SW 1271 (cell line): Measurements from ENCODE around the gene PTPN5.
"Not testable (repeated sequence)": the region's sequence is repeated elsewhere in the genome, so short reads cannot be mapped to it uniquely, and the experiment has no call there.

Experiments used
- DNase-seq, 2 experiments: peaks; one replicate each; lab custom pipeline; 2025; lab: John Stamatoyannopoulos, UW

PTPN5 gene

DNA sequence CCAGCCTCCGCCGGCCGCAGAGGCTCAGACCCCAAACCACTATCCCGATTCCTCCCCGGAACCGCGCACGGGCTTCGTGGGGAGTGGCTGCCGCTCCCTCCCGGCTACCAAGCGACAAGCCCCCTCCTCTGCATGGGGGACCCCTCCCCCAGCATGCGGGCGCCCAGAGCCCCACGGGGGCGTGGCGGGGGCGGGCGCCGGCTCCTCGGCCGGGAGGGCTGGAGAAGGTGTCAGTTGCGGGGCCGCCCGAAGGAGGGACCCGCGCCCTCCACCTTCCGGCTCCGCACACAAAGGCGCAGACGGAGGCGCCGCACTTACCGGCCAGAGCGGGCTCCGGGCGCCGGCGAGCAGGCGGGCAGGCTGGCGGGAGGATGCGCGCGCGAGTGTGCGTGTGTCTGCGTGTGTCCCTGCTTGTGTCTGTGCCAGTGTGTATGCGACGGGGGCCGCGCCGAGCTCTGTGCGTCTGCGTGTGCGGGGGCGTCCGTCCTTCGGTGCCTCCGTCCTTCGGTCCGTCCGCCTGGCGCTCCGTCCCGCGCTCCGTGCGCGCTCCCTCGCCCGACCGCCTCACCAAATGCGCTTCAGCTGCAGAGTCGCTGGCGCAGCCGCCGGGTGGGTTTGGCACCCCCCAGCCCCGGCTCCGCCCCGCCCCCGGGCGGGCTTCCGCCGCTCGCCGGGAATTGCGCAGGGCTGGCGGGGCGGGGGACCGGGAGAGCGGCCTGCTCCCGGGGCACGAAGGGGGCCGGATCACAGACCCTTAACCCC is at the start of gene PTPN5:
Gene PTPN5 (minus strand): TSS at position 592 of the 762 bp plus-strand sequence. CDS start 19,840 bp downstream, outside the sequence.
- DNase-seq = no peak

DNA sequence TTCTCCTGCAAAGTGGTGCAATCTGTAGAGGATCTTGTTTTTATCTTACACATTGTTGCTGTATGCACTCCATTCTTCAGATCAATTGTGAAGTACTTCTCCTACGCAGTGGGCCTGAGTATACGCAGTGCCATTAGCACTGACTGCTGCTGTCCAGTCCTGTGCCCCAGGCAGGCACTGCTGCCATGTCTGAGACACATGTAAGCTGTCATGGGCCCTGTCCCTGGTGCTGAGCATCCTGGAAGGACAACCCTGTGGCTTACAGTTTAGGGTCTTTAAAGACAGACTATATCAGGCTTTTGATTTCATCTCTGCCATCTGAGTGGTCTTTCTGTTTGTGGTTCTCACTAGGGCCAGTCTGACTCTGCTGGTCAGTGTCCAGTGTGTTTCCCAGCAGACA is 44.8 kb upstream of the PTPN5 start:
- DNase-seq = no peak

DNA sequence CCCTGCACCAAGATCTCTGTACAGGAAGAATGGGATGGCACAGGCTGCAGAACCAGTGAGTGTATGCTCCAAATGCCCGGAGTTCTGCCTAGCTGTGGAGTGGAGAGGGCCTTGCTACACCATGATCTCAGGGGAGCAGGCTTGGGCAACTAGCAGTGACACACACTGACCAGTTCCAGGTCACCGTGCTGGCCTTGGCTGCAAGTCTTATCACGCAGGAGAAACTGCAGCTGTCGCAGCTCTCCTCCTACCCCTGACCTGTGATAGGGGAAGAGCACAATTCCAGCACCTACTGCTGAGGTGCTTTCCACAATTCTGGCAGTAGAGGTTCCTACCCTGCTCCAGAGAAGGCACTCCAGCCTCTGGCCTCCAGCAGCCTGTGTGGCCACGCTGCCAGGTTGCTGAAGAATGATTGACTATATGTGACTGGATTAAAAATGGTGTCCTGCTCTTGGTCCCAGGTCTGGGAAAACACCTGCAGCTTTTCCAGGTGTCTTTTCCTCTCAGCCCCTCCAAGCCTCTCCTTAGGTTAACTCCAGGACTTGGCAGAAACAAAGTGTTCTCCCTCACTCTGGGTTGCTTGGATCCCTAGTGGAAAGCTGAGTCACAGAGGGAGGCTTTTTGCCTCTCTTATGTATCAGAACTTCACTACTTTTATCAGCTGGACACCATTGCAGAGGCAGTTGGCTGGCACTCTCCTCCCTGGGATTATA is 43.3 kb upstream of the PTPN5 start:
- no peak for DNase-seq

DNA sequence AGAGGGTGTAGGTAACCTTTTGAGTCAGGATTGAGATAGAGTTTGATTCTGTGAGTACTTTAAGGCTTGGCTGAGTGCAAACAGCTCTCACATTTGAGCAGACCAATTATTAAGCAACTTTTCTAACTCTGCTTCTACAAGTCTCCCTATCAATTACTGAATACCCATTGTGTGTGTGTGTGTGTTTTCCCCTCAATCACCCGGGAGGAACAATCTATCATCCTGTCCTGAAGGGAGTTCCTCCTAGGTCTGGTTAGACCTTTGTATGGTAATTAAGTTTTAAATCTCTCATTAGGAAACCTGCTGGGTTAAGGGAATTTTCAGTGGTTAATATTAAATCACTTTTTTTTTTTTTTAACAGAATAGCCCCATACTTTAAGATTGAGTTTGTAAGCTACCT is 28.6 kb upstream of the PTPN5 start:
- DNase-seq = not testable (repeated sequence)

DNA sequence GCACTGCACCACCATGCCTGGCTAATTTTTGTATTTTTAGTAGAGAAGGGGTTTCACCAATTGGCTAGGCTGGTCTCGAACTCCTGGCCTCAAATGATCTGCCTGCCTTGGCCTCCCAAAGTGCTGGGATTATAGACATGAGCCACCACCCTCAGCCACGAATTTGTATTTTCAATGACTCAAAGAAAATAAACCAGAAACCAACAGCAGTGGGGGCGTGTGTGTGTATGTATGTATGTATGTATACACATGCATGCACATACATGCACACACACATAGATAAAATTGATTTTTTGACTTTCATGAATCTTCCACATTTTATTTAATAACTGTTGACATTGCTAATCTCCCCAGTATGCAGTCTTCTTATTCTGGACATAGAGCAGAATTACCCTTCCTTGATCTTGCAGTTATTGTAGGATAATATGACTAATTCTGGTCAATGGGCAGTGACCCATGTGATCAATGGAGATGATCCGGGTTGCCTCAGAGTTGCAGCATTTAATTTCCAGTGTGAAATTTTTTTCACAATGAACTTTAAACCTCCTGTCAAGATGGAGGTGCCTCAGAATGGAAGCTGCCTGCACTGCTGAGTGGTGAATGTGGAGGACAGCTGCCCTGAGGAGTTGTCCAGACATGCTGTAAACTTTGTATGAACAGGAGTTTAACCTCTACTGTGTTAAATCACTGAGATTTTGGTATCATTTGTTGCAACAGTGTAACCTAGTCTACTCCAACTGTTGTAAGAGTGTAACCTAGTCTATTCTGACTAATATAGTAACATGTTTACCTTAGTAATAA is 12.8 kb upstream of the PTPN5 start:
- no peak for DNase-seq

DNA sequence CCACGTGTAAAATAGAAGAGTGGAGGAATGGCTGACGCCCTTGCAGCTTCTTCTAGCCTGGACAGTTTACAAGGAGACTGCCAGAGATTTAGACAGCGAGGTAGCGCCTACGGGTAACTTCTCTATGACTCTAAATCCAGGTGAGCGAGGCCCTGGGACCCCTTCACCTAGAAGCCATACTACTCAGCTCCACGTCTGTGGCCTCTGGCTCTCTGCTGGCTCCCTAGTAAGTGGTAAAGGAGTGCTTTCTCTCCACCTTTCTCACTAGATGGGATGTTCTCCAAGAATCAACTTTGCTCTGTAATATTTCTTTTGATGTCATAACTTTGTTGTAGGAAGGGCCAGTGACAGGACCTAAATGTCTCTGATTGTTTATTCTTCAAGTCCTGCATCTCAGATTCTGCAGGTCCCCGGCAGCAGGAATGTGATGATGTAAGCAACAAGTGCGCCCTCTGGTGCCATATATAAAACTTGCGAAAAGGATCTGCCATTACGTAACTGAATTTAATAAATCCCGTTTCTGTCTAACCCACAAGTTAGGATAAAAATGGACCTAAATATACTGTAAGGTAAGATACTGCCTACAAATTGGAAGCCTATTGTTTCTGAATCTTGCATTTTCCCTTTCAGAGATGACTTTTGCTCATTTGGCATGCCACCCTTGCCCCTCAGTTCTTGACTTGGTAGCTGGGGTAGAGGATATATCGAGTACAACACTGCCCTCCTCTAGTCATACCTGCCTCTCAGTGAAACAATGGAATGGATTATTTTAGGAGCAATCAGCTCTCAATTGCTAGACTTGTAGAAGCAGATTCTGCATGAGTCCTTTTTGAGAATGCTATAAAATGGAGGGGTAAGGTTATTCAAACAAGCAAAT is 11.0 kb upstream of the PTPN5 start:
- DNase-seq = peak; percentile 39 to 65

DNA sequence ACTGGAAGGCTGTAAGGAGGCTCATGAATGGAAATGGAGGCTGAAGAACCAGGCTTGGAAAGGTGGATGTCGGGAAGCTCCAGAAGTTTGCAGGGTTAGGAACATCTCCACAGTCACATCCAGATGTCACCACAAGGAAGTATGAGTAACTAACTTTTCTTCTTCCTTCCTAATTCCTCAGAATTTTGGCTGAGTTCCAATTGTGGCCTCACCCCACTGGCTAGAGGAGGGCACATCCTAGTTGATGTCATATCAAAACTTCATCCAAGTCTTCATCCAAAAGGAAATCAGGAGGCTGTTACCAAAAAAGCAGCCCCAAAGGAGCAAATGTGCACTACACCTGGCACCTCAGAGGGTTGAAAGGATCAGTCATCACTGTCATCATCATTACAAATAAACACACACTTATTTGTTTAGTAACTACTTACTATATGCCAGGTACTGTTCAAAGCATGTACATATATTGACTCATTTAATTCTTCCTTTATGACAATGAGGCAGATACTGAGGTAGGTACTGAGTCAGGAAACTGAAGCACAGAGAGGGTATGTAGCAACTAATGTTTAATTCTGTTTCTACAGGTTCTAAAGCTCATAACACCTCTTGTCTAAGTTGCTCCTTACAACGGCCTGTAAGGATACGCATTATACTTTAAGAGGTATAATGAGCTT is 7.3 kb upstream of the PTPN5 start:
- no peak for DNase-seq

DNA sequence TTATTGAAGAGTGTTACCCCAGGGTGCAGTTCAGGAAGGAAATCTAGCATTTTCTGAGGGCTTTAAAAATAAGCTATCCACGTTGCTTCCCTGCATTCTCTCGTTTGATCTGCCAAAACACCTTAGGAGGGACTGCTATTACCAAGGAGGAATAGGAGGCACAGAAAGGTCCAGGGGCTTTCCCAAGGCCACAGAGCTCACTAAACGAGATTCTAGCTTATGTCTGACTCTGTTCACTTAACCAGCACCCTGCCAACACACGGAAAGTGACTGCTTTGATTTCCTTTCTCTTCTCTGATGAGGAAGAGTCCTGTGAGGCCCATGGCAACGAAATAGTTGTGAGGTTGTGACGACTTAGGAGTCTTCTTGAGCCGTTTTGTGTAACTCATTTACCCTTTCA is 3.4 kb upstream of the PTPN5 start:
- no peak for DNase-seq

DNA sequence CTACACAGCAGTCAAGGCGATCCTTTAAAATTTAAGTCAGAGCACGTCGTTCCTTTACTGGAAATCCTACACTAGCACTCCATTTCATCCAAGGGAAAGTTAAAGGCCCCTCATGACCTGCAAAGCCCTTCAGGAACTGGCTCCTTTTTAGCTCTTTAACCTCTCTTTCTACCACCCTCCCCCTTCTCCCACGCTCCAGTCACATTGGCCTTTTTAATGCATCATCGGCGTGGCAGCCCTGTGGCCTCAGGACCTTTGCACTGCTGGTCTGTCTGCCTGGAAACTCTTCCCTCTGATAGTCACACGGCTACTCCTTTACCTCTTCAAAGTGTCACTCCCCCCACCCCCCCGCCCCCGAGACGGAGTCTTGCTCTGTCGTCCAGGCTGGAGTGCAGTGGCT is 1.2 kb upstream of the PTPN5 start:
- no peak for DNase-seq

DNA sequence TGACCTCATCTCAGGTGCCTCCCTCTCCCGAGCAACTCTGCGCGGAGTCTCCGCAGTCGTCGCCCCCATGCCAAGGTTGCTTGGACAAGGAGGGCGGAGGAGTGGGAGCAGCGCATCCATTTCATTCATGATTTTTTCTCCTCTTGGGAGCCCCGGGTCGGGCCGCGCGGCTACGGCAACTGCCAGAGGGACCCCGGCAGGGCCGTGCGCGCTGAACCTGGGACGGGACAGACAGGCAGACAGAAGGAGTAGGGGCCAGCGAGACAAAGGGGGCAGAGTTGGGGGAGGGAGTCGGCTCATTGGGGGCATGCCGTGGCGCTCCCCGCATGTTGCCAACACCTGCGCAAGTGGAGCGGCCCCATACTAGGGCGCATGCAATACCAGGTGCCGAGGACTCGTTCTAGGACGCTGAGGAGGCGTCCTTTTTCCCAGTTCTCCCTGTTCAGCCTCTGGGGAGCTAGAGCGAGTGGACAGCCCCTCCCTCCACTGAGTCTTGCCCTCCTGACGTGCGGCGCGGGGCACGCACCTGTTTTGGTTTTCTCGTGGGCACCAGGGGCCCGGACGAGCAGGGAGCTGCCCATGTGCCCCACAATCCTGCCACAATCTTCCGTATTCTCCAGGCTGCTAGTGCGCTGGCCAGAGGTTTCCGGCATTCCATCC is 501 bp upstream of the PTPN5 start:
- DNase-seq = no peak

DNA sequence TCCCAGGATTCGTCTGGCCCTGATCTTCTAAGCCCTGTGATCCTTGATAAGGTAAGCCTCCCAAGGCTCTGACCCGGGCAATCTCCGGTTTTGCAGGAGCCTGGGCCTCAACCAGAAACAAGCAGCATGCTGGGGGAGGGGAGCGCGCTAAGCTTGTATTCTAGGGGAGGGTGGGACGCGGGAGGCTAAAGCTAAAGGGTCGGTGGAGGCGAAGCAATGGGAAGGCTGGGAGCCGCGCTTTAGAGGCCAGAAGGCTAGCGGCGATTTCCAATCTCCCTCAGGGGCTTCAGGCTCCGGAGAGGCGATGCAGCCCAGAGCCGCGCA is 753 bp downstream of the PTPN5 start:
- no peak for DNase-seq

DNA sequence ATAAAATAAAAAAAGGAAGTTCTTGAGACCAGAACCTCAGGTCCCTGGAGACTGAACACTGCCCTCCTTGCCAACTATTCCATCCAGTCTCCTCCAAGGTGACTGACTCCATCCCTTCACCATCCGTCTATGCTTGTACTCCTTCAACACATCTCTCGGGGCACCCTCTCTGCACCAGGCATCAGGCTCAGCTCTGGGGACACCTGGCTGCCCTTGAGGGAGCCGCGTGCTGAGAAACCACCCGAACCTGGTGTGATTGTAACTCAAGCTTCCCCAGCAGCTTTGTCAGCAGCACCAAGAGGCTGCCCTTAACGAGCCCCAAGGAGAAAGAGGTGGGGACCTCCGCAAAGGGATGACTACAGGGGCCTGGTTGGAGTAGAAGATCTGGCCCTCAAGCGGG is 1.7 kb downstream of the PTPN5 start:
- no peak for DNase-seq

DNA sequence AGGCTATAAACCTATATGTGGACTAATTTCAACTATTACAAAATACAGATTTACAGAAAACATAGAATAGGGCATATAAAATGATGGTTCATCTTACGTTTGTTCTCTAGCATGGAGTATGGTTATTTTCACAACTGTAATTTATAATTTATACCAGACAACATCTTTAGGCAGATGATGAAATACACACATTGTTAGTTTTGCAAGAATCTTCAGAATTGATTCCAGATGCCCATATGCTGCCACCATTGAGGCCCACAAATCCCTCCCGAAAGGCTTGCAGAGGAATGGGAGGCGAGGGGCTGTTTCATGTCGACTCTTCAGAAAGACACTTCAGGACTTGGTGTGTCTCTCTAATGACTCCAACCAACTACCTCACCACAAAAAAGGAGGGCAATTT is 6.2 kb downstream of the PTPN5 start:
- no peak for DNase-seq

DNA sequence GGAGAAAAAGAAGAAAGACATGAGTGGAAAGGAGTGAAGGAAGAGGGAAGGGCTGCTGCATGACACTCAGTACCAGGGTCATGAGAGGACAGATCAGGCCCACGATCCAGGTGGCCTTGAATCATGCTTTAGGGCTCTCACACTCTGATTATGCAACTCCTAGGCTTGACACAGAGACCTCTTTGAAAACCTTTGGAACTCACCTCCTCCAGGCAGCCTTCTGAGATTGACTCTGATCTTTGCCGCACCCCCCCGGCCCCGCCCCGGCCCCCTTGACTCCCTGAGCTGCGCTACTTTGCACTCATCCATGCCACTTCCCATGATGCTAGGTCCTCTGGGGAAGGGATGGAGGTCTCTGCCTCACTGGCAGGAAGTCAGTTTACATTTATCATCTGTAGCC is 10.7 kb downstream of the PTPN5 start:
- no peak for DNase-seq

DNA sequence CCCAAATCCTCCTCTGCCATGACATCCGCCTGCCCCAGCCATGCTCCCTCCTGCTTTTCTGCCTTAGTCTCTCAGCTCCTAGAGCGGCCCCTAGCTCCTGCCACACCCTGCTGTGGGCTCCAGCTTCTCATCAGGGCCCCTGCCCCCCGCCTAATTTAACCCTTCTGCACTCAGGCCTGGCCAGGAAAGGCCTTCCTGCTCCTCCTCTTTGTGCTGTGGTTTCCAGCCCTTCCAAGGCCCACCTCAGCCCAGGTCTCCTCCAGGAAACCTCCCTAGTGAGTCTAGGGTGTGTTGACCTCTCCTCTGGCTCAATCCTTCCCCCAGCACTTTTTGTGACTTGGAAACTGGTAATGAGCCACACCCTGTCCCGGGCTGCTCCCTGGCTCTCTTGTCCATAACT is 11.3 kb downstream of the PTPN5 start:
- DNase-seq = no peak

DNA sequence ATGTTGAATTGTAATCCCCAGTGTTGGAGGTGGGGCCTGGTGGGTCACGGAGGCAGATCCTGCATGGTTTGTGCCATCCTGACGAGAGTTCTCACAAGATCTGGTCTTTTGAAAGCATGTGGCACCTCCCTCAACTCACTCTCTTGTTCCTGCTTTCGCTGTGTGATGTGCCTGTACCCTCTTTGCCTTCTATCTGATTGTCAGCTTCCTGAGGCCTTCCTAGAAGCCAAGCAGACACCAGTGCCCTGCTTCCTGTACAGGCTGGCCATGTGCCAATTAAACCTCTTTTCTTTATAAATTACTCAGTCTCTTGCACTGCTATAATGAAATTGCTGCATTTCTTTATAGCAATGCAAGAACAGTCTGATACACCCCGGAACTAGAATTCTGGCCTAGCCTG is 13.1 kb downstream of the PTPN5 start:
- no peak for DNase-seq

DNA sequence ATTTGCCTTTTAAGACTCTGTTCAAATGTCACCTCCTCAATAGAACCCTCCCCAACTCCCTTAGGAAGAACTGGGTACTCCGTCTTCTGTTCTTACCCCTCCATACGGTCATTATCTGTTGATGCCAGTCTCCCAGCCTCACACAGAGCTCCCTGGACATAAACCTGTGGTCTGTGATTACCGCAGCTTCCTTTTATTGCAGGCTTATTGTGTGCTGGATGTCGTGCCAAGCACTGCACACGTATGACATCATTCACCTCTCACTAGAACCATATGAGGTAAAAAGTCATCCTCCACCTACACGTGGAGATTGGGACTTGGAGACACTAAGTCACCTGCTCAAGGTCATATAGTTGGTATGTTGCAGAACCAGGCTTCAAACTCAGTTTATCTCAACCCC is 15.3 kb downstream of the PTPN5 start:
- no peak for DNase-seq

DNA sequence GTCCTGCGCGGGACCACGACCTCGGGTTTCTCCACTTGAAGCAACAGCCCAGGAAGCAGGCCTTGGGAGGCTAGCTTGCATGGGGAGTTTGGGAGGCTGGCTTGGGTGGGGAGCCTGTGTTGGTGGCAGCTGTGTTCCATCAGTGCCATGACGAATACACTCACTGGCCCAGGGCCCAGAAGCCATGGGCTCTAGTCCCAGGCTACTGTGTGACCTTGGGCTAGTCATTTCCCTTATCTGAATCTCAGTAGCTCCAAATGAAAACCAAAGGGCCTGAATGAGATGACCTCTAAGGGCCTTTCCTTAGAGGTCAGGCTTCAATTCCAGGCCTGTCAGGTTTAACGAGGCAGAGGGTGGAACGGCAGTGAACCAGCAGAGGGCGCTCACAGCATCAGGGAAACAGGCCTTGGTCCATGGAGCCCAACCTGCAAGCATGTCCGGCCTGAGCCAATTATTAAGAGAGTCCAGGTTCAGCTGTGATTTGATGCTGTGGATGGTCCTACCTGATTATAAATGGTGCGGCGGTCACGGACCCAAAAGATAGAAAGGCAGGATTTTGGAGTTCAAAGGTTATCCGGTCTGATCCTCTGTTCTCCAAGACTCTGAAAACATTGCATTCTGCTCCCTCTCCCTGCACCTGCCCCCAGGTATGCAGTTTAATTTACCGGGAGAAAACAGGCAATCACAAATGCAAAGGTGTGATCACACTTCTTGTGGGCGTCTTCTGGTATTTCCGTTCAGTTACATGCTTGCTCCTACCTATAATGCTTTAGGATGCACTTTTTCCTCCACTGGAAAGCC is 15.9 kb downstream of the PTPN5 start:
- DNase-seq = peak; percentile 23 to 45

DNA sequence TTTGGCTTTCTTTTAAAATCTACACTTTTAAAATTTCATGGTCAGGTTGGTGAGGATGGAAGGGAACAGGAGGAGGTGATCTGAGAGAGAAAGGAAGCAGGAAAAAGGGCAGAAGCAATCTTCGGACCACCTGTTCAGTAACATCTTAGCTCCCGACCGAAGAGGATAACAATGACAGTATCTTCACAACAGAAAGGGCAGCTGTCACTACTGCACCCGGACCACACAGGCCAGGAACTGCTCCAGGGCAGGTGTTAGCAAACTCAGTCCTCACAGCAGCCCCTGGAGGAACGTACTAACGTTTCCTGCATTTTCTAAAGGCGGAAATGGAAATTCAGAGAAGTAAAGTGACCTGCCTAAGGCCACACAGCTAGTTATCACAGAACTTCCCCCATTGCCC is 16.8 kb downstream of the PTPN5 start:
- no peak for DNase-seq

DNA sequence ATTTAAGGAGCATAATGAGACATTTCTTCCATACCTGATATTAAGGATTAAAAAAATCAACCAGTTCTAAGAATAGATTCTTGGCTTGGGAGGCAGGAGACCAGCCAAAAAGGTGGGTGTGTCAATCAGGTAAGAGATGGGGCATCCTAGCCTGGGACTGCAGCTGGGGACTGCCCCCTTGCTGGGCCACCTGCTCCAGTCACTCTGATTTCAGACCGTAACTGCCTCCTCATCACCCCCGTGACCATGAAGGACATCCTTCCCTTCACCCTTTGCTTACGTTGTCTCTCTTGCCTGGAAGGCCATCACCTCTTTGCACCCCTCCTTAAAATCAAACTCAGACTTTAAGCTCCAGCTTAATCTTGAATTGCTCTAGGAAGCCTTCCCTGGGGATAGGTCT is 17.9 kb downstream of the PTPN5 start:
- no peak for DNase-seq
